Thyroid gland (tissue), 4 donors: ENCODE results near the gene OR56B1. TPM values are rescaled to one million over a fixed set of nuclear protein-coding genes. Genes with fewer than 3 reads are reported as not detected.

Experiments used
- DNase-seq, 2 donors: peaks; one replicate each; pipeline ENCODE4 v3.0.0-alpha.2; 2019
- H3K27ac ChIP-seq, 3 donors: fragments of 200-600 bp; sonication (generic); 1 replicate in 2 of 3; 2 replicates in 1 of 3; pipeline ENCODE4 v1.5.1; 2016 to 2019; ENCODE audit warnings: mild to moderate bottlenecking in 1 of 3, moderate library complexity in 1 of 3
- H3K27me3 ChIP-seq: fragments of 200-600 bp; sonication (generic); one replicate; pipeline ENCODE4 v1.5.1; 2019
- H3K36me3 ChIP-seq, 2 donors: fragments of 200-600 bp; sonication (generic); one replicate each; pipeline ENCODE4 v1.5.1; 2016 to 2019
- H3K4me1 ChIP-seq, 2 donors: fragments of 200-600 bp; sonication (generic); one replicate each; pipeline ENCODE4 v1.5.1; 2017 to 2019
- H3K4me3 ChIP-seq, 3 donors: fragments of 200-600 bp; sonication (generic); replicated peaks in 1 of 3; 1 replicate in 2 of 3; 2 replicates in 1 of 3; pipeline ENCODE4 v1.5.1; 2016; ENCODE audit warnings: mild to moderate bottlenecking in 1 of 3
- H3K9me3 ChIP-seq: fragments of 200-600 bp; sonication (generic); one replicate; pipeline ENCODE4 v1.5.1; 2017
- CTCF ChIP-seq, 6 experiments: fragments of 200-600 bp in 3 of 6; fragments of 450-650 bp in 3 of 6; sonication (generic) in 3 of 6; IDR thresholded peaks; one replicate each; pipeline ENCODE4 v1.5.1; 2016 to 2019; ENCODE audit warnings: antibody characterized with exemption in 6 of 6, mild to moderate bottlenecking in 2 of 6, inconsistent platforms in 1 of 6, moderate library complexity in 1 of 6
- POLR2A ChIP-seq, 2 donors: fragments of 450-650 bp; IDR thresholded peaks; one replicate each; pipeline ENCODE4 v1.6.1; 2017; ENCODE audit warnings: antibody characterized with exemption in 2 of 2, mild to moderate bottlenecking in 2 of 2, moderate library complexity in 1 of 2
- WGBS, 2 donors: methylation state at CpG; one replicate each; pipeline ENCODE4 v1.1.5; 2017; 5-methylcytosine and 5-hydroxymethylcytosine counted together
- intact Hi-C: fragments of 100-400 bp; cut with DNase I; formaldehyde crosslinking; loops from one replicate; pipeline ENCODE4 v1.15.1; 2023
- total RNA-seq, 4 donors: library from RNA; depleted of rRNA; stranded (reverse); fragments of >200 nt; gene quantifications; one replicate each; pipeline ENCODE4 v1.2.3, GENCODE V29; 2016

OR56B1 gene
- total RNA-seq, result not detected

GRCh38 chr11:5736396-5736795 is at the start of gene OR56B1:
OR56B1 (plus strand) TSS chr11:5736448; CDS start chr11:5736517, 69 bp downstream.
- TF ChIP-seq CTCF (IDR thresholded peaks at IDR 0.05), result no peak
- no peak for TF ChIP-seq POLR2A (IDR thresholded peaks at IDR 0.05)
- WGBS, 2 donors, result 86 to 100% methylated on average over 1 of the region's 1 CpG
- Histone ChIP-seq H3K4me1 (no peaks in the 10 kb centered on the region), H3K27me3 (no peaks in the 10 kb centered on the region), H3K36me3 (no peaks in the 10 kb centered on the region), H3K9me3 (no peaks in the 10 kb centered on the region), H3K4me3 (no peak within 1 kb of the TSS), H3K27ac (no peak within 1 kb of the TSS)
- DNase-seq, result no peak
- intact Hi-C loops, result no loop called here

GRCh38 chr11:5688482-5688881 is 47.8 kb upstream of the OR56B1 start:
- Histone ChIP-seq H3K4me3 (no peak overlapping the region), H3K36me3 (no peaks in the 10 kb centered on the region), H3K27me3 (no peaks in the 10 kb centered on the region), H3K9me3 (no peaks in the 10 kb centered on the region), H3K4me1 (peaks cover 12 to 16% of the 10 kb centered on the region in 2 donors), H3K27ac (no peak overlapping the region)
- TF ChIP-seq POLR2A (IDR thresholded peaks at IDR 0.05), result no peak
- TF ChIP-seq CTCF (IDR thresholded peaks at IDR 0.05), result no peak
- 94 to 100% methylated on average over 1 of the region's 1 CpG for WGBS, 2 donors
- intact Hi-C loops, result no loop called here
- no peak for DNase-seq

DNA sequence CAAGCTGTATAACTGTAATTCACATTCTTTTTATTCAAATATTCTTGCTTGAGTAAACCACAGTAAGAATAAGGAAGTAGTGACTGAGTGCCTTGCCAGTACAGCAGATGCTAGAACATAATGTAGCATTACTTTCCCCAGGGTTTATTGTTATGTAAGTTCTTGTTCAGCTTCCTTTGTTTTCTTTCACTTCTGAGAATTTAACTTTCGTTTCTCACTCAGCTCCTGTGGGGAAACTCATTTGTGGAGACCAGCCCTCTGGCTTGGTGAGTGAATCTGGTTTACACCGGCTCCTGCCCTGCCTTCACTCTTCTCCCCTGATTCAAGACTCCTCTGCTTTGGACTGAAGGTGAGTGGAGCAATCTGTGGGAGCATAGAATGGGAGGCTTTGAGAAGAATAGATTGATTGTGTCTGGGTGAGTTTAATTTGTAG is 46.7 kb upstream of the OR56B1 start, which contains the start of gene TRIM22:
TSS of gene TRIM22 (plus strand) at position 240 of the 433 bp plus-strand sequence. CDS start 6,443 bp downstream, outside the sequence.
- H3K4me1 ChIP-seq, result peaks cover 7 to 9% of the 10 kb centered on the region in 2 donors
- TF ChIP-seq POLR2A (IDR thresholded peaks at IDR 0.05), result no peak
- no peak for TF ChIP-seq CTCF (IDR thresholded peaks at IDR 0.05)
- intact Hi-C loops, result no loop called here
- H3K36me3 ChIP-seq, result no peaks in the 10 kb centered on the region
- H3K27me3 ChIP-seq, result no peaks in the 10 kb centered on the region
- H3K4me3 ChIP-seq, result peak within 1 kb of the TSS in 2 of 3 donors; percentile 6 to 27
- DNase-seq, result peak; percentile 33 to 51
- WGBS, 2 donors, result 26 to 36% methylated on average over 2 of the region's 2 CpGs
- H3K9me3 ChIP-seq, result no peaks in the 10 kb centered on the region
- H3K27ac ChIP-seq, result peak within 1 kb of the TSS; percentile 80 to 92 (median 82)

DNA sequence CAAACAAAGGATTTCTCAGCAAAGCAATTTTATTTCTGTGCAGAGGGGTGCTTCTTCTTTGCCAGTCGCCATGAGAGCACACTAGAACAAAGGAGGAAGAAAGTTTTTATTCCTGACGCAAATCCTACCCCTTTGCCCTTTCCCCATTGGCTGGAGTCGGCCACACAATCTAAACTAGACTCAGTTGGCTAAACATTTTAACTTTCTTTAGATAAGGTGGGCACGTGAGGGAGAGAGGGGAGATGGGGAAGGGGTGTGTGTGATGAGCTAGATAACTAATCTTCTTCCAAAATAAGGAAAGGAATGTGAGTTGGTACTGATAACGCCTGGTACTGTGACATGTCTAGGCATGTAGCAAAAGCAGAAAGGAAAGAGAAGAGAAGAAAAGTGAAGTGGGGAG is 46.0 kb upstream of the OR56B1 start:
- 44 to 59% methylated on average over 5 of the region's 5 CpGs for WGBS, 2 donors

More for the DNA sequence above, 46.0 kb upstream of the OR56B1 start:
- H3K4me1 ChIP-seq, result peaks cover 7% of the 10 kb centered on the region in 2 donors
- DNase-seq, result no peak
- no peaks in the 10 kb centered on the region for H3K36me3 ChIP-seq
- intact Hi-C loops, result no loop called here
- peak in 1 of 2 donors; percentile 1 for TF ChIP-seq POLR2A (IDR thresholded peaks at IDR 0.05)
- no peak for TF ChIP-seq CTCF (IDR thresholded peaks at IDR 0.05)
- H3K9me3 ChIP-seq, result no peaks in the 10 kb centered on the region
- peak overlapping the region; percentile 80 to 92 (median 82) for H3K27ac ChIP-seq
- peak overlapping the region in 2 of 3 donors; percentile 6 to 27 for H3K4me3 ChIP-seq
- H3K27me3 ChIP-seq, result no peaks in the 10 kb centered on the region
